Adrenal gland (tissue), 12 donors: ENCODE results near the gene ALPK1. TPM values are rescaled to one million over a fixed set of nuclear protein-coding genes. Genes with fewer than 3 reads are reported as not detected.

Experiments used
- DNase-seq, 7 donors: peaks; one replicate each; pipeline ENCODE4 v3.0.0-alpha.2; 2019 to 2020
- H3K27ac ChIP-seq, 5 donors: fragments of 200-600 bp; sonication (generic) in 4 of 5; 1 replicate in 3 of 5; 2 replicates in 2 of 5; pipeline versions ENCODE4 v1.5.1 to v1.8.0; 2016 to 2020; ENCODE audit warnings: mild to moderate bottlenecking in 1 of 5
- H3K27me3 ChIP-seq: fragments of 200-600 bp; 2 replicates; pipeline ENCODE4 v1.8.0; 2021
- H3K36me3 ChIP-seq, 2 donors: fragments of 200-600 bp; replicated peaks in 1 of 2; 1 replicate in 1 of 2; 2 replicates in 1 of 2; pipeline versions ENCODE4 v1.5.1 to v1.8.0; 2018 to 2022
- H3K4me1 ChIP-seq, 2 donors: fragments of 200-600 bp; replicated peaks in 1 of 2; 1 replicate in 1 of 2; 2 replicates in 1 of 2; pipeline versions ENCODE4 v1.5.1 to v1.8.0; 2018 to 2021
- H3K4me3 ChIP-seq, 4 donors: fragments of 200-600 bp; sonication (generic) in 3 of 4; one replicate each; pipeline ENCODE4 v1.5.1; 2016 to 2018
- H3K9me3 ChIP-seq, 3 donors: fragments of 200-600 bp; sonication (generic) in 1 of 3; replicated peaks in 1 of 3; 1 replicate in 2 of 3; 2 replicates in 1 of 3; pipeline versions ENCODE4 v1.5.1 to v1.8.0; 2016 to 2021
- POLR2A ChIP-seq, 2 donors: fragments of 450-650 bp; IDR thresholded peaks; one replicate each; pipeline ENCODE4 v1.6.1; 2017; ENCODE audit warnings: antibody characterized with exemption in 2 of 2, mild to moderate bottlenecking in 2 of 2, moderate library complexity in 1 of 2
- WGBS, 4 donors: extraction: QIAGEN DNeasy Blood & Tissue Kit in 2 of 4; methylation state at CpG; one replicate each; pipeline versions ENCODE4 v1.1.5 to v1.1.7; 2013 to 2017; 5-methylcytosine and 5-hydroxymethylcytosine counted together
- intact Hi-C, 2 donors: fragments of 100-400 bp; cut with DNase I; formaldehyde crosslinking; loops; one replicate each; pipeline versions ENCODE4 v1.14.1 to v1.15.0; 2022 to 2023
- polyA plus RNA-seq, 3 donors: library from polyadenylated mRNA; stranded (reverse); fragments of 200-250 nt in 2 of 3; fragments of 350-450 nt in 1 of 3; fragmentation: Illumina TruSeq in 1 of 3; extraction: RNeasy Lipid Tissue Mini Kit (QIAGEN cat#74804) in 1 of 3; gene quantifications; one replicate each; pipeline ENCODE4 v1.2.3, GENCODE V29; 2013 to 2014
- total RNA-seq, 9 donors: library from RNA; depleted of rRNA in 4 of 9; stranded (reverse); fragments of >200 nt in 4 of 9; fragments of 120-200 nt in 1 of 9; fragmentation: NEBNext Ultra II Directional in 1 of 9; extraction: Animal tissue kit (Norgen Biotek cat#: 25700) in 1 of 9; gene quantifications; one replicate each; pipeline versions ENCODE4 v1.1.0 to v1.2.4, GENCODE V29; 2013 to 2023
- TF ChIP-seq, protein P1 (sequence below), 6 experiments: fragments of 450-650 bp in 4 of 6; fragments of 200-600 bp in 2 of 6; sonication (generic) in 1 of 6; IDR thresholded peaks; 1 replicate in 5 of 6; 2 replicates in 1 of 6; pipeline versions ENCODE4 v1.5.1 to v1.8.0; 2016 to 2021; ENCODE audit warnings: antibody characterized with exemption in 6 of 6, mild to moderate bottlenecking in 2 of 6, moderate library complexity in 1 of 6
- donor health status: healthy with polysubstance abuse.
- donor health status: Bipolar disorder and iron deficiency.
- donor health status: DM: yes; HTN: yes; CAD: no.
- donor health status: DM: no; HTN: no; CAD: no.
- donor health status: DM: no; HTN: no; CAD: no.
- donor health status: DM: yes; HTN: yes; CAD: no.

The ALPK1 gene
- total and polyA plus RNA-seq, 12 donors = 6.0 to 50.4 (median 14.4) TPM

DNA sequence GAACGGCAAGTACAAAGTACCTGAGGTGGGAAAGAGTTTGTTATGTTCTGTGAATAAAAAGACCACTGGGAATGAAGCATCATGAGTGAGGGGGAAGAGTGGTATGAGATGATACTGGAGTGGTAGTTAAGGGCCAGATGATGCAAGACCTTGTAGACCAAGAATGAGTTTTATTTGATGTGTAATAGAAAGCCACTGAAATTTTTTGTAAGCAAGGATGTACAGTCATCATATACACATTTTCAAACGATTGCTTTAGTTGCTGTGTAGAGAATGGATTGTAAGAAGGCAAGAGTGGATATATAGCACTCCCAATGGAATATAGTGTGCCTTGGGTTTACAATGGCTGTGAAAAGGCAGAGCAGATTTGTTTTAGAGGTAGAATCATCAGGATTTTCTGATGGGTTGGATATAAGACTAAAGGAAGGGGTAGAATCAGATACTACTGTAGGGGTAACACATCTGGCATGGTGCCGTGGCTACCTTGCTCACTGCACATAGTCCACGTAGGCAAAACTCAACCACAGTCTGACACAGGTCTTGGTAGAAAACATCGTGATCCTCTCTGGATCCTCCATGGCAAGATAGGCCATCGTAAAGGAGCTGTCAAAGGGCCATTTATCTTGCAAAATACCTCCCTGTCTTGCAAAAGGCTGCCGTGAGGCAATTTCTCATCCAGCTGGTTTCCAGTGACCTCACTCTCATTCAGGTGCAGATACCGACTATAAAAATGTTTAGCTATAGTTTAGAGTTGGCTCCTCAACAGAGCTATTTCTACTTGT, 26.3 kb upstream of the ALPK1 start:
- Histone ChIP-seq H3K9me3 (no peaks in the 10 kb centered on the region), H3K27me3 (no peaks in the 10 kb centered on the region), H3K4me3 (no peak overlapping the region), H3K27ac (no peak overlapping the region), H3K4me1 (peaks cover 0 to 5% of the 10 kb centered on the region in 2 donors), H3K36me3 (no peaks in the 10 kb centered on the region)
- no peak for TF ChIP-seq POLR2A (IDR thresholded peaks at IDR 0.05)
- TF ChIP-seq, protein P1, sequence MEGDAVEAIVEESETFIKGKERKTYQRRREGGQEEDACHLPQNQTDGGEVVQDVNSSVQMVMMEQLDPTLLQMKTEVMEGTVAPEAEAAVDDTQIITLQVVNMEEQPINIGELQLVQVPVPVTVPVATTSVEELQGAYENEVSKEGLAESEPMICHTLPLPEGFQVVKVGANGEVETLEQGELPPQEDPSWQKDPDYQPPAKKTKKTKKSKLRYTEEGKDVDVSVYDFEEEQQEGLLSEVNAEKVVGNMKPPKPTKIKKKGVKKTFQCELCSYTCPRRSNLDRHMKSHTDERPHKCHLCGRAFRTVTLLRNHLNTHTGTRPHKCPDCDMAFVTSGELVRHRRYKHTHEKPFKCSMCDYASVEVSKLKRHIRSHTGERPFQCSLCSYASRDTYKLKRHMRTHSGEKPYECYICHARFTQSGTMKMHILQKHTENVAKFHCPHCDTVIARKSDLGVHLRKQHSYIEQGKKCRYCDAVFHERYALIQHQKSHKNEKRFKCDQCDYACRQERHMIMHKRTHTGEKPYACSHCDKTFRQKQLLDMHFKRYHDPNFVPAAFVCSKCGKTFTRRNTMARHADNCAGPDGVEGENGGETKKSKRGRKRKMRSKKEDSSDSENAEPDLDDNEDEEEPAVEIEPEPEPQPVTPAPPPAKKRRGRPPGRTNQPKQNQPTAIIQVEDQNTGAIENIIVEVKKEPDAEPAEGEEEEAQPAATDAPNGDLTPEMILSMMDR (IDR thresholded peaks at IDR 0.05) = no peak
- no peak for DNase-seq
- 87 to 94% (median 91%) methylated on average over 8 of the region's 8 CpGs for WGBS, 4 donors
- intact Hi-C loops = no loop called here

DNA sequence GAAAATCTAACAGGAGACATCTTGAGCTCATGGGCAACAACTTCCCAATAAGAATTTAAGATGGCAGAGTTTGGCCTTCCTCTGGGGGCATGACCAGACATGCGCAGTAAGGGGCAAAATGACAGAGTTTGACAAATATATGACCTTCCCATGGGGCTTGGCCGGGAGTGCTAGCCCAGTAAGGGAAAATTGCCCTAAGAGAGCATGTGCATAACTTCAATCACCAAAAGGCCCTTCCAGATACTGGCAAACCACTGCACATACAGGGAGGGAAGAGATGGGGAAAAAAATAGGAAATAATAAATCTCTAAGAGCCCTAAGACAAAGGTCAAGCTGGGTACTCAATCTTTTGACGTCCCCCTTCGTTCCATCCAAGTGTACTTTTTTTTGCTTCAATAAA, 24.9 kb upstream of the ALPK1 start:
- DNase-seq = no peak
- Histone ChIP-seq H3K27ac (no peak overlapping the region), H3K4me1 (peaks cover 0 to 5% of the 10 kb centered on the region in 2 donors), H3K4me3 (no peak overlapping the region), H3K27me3 (no peaks in the 10 kb centered on the region), H3K36me3 (no peaks in the 10 kb centered on the region), H3K9me3 (no peaks in the 10 kb centered on the region)
- 84 to 95% (median 91%) methylated on average over 4 of the region's 4 CpGs for WGBS, 4 donors
- TF ChIP-seq POLR2A (IDR thresholded peaks at IDR 0.05) = no peak
- TF ChIP-seq, protein P1 (IDR thresholded peaks at IDR 0.05) = no peak
- intact Hi-C loops = no loop called here

DNA sequence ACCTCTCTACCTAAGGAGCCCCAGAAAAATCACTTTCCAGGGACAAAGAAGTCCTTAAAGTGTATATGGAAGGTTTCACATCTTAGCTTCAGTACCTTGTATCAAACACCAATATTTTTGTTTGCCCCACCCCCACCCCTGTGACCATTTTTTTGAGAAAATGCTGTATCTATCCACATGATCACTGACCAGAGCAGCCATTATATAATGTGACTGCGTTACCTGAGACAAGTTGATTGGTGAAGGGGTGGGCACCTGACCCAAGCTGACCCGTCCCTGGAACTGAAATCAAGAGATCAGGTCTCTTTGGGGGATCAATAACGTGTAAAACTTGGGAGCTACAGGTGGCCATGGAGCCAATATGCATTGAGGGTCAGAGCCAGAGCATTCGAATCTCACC, 22.2 kb upstream of the ALPK1 start:
- no peak for DNase-seq
- 95 to 100% (median 97%) methylated on average over 4 of the region's 4 CpGs for WGBS, 4 donors
- no peak overlapping the region for H3K27ac ChIP-seq

DNA sequence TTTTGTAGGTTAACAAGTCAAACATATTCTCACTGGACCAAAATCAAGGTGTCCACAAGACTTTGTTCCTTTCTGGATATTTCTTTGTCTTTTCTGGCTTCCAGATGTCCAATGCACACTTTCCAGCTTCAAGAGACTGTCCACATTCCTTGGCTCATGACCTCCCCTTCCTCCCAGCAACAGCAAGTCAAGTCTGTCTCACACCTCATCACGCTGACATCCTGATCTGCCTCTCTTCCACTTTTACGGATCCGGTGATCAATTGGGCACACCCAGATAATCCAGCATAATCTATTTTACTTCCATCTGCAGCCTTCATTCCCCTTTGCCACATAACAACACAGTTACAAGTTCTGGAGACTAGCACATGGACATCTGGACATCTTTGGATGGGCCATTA, 21.1 kb upstream of the ALPK1 start:
- TF ChIP-seq, protein P1 (IDR thresholded peaks at IDR 0.05) = no peak
- TF ChIP-seq POLR2A (IDR thresholded peaks at IDR 0.05) = no peak
- intact Hi-C loops = no loop called here
- H3K9me3 ChIP-seq = no peaks in the 10 kb centered on the region
- DNase-seq = no peak
- no peaks in the 10 kb centered on the region for H3K36me3 ChIP-seq
- H3K27me3 ChIP-seq = no peaks in the 10 kb centered on the region
- peaks cover 0 to 5% of the 10 kb centered on the region in 2 donors for H3K4me1 ChIP-seq
- no peak overlapping the region for H3K4me3 ChIP-seq
- WGBS, 4 donors = 98 to 100% (median 98%) methylated on average over 3 of the region's 3 CpGs
- no peak overlapping the region for H3K27ac ChIP-seq

More for the DNA sequence above, 22.2 kb upstream of the ALPK1 start:
- intact Hi-C loops = no loop called here
- H3K9me3 ChIP-seq = no peaks in the 10 kb centered on the region
- H3K4me3 ChIP-seq = no peak overlapping the region
- H3K4me1 ChIP-seq = peaks cover 0 to 5% of the 10 kb centered on the region in 2 donors
- TF ChIP-seq, protein P1 (IDR thresholded peaks at IDR 0.05) = no peak
- no peak for TF ChIP-seq POLR2A (IDR thresholded peaks at IDR 0.05)
- H3K36me3 ChIP-seq = no peaks in the 10 kb centered on the region
- H3K27me3 ChIP-seq = no peaks in the 10 kb centered on the region
